ENCODE data around the gene PCDH9.

DNA sequence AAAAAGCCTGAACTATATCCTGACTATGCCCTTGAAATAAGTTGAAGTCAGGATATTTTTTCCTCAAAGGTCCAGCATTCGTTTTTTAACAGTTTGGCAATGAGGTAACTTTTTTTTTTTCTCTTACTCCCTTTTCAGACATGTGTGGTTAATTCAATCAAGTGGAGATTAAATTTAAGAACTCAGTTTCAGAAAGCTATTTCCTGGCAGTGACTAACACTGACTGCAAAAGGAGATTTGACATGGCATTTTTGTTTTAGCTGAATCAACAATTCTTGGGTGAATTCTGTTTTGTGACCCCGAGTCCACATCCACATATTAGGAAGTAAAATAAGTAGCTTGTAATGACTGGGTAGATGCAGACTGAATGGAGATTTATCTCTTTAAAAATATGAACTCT lies 716.4 kb downstream of the PCDH9 start:
- TF ChIP-seq POLR2AphosphoS5 (IDR thresholded peaks at IDR 0.05; ENCODE audit: low read depth, low read length) (no peak), POLR2A (IDR thresholded peaks at IDR 0.05; ENCODE audit: low read depth, low read length) (no peak)
